ENCODE results near the gene DPP9. TPM values are rescaled to one million over a fixed set of nuclear protein-coding genes. Genes with fewer than 3 reads are reported as not detected.

The DPP9 gene
- total RNA-seq, 2 experiments from 2014 or later, result 91.7 TPM

DNA sequence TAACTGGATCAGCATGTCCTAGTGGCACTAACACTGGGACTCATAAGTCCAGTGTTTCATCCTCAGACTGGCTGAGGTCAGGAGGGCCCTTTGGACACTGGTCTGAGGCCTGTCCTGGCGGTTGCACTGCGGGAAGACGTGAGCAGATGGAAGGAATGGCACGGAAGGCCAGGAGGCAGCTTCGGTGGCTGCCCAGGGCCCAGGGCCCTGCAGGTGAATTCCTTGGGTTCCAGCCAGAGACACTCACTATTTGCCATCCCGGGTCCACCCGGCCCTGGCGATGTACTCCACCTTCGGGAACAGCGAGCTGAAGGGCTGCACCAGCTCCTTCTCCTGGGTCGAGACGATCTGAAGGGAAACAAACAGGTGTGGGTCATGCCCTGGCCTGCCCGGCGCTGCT lies 26.3 kb downstream of the DPP9 start:
- no peak overlapping the region for H3K4me3 Mint-ChIP-seq
- POLR2A ChIA-PET, result no interaction called here
- H3K36me3 Mint-ChIP-seq, result peaks cover 17% of the 10 kb centered on the region
- DNase-seq (no peak), ATAC-seq (ENCODE audit: low read depth) (no peak)
- peaks cover 1% of the 10 kb centered on the region for H3K4me1 Mint-ChIP-seq
- H3K27ac Mint-ChIP-seq, result no peak overlapping the region
- H3K27me3 Mint-ChIP-seq, result no peaks in the 10 kb centered on the region
- no peaks in the 10 kb centered on the region for H3K9me3 Mint-ChIP-seq

DNA sequence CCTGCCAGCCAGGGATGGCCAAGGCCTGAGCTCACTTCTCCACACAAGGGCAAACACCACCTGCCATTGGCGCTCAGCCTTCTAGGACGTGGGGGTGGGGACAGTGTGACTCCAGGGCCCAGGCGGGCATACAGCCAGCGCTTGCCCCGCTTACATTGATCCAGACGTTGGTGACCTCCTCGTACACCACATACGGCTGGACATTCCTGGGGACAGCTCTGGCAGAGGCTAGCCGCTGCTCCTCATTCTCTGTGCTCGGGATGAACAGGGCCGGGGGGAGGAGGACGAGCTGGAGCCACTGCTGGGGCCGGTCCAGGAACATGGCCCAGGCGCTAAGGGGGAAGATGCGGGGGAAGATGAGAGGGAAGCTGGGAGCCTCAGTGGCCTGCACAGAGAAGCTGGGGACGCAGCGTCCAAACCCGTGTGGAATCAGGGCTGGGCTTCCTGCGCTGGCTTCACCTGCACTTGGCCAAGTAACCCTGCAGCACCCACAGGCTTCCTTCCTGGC lies 28.4 kb downstream of the DPP9 start:
- POLR2A ChIA-PET, result no interaction called here
- Mint-ChIP-seq H3K27me3 (no peaks in the 10 kb centered on the region), H3K9me3 (no peaks in the 10 kb centered on the region), H3K4me1 (peaks cover 1% of the 10 kb centered on the region), H3K27ac (no peak overlapping the region), H3K36me3 (peaks cover 16% of the 10 kb centered on the region), H3K4me3 (no peak overlapping the region)
- ATAC-seq (ENCODE audit: low read depth) (no peak), DNase-seq (no peak)

DNA sequence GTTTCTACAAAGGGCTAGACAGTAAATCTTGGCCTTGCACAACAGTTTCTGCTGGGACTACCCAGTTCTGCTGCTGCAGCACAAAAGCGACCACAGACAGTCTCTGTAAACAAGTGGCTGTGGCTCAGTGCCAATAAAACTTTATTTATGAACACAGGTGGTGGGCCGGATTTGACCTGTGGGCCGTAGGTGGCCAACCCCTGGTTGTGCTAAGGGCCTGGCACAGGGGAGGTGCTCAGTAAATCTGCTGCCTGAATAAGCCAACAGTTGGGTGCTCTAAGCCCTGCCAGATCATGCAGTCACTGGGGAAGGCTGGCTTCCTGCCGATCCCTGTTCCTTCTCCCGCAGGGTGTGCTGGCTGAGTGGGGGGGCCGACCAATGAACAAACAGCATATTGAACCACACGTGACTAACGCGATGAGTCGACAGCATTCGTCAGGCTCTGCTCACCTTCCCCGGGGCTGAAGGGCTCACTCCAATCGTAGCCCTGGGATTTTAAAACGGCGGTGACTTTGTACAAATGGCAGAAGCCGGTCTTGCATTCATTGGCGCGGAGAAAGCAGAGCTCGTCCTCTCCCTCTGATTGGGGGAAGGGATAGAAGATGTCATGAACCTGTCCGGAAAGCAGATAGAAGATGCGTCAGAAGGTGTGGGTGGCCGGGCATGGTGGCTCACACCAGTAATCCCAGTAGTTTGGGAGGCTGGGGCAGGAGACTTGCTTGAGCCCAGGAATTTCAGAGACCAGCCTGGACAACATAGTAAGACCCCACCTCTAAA lies 29.2 kb downstream of the DPP9 start:
- ATAC-seq (ENCODE audit: low read depth), result no peak
- DNase-seq, result no peak
- POLR2A ChIA-PET, result no interaction called here
- no peak overlapping the region for H3K27ac Mint-ChIP-seq
- H3K36me3 Mint-ChIP-seq, result peaks cover 16% of the 10 kb centered on the region
- H3K4me3 Mint-ChIP-seq, result no peak overlapping the region
- H3K4me1 Mint-ChIP-seq, result peaks cover 1% of the 10 kb centered on the region
- no peaks in the 10 kb centered on the region for H3K9me3 Mint-ChIP-seq
- no peaks in the 10 kb centered on the region for H3K27me3 Mint-ChIP-seq

DNA sequence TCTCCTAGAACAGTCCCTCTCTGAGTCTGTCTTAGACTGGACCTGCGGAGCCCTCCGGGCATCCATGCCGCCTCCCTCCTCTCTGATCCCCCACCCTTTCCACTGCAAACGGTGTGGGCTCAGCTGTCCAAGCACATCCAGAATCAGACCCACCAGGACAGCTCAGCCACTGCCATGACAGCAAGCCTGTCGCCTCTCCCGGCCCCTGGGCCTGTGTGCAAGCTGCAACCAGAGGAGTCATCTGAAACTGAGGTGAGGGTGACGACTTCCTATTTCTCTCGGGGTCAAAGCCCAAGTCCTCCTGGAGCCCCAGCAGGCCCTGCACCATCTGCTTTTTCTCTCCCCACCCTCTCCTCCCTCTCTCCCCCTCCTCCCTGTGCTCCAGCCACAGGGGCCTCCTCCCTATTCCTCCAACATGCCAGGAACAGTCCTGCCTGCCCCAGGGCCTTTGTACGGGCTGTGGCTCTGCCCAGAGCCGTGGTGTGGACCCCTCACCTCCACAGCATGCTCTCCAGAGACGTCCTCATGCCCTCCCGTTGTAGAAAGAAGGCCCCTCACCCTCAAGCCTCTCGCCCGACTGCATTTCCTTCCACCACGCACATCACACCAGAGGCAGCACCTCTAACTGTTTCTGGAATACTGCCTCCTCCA lies 30.0 kb downstream of the DPP9 start:
- Mint-ChIP-seq H3K9me3 (no peaks in the 10 kb centered on the region), H3K4me3 (no peak overlapping the region), H3K4me1 (peaks cover 1% of the 10 kb centered on the region), H3K36me3 (peaks cover 16% of the 10 kb centered on the region), H3K27ac (no peak overlapping the region), H3K27me3 (no peaks in the 10 kb centered on the region)
- POLR2A ChIA-PET, result no interaction called here
- no peak for DNase-seq
- no peak for ATAC-seq (ENCODE audit: low read depth)

DNA sequence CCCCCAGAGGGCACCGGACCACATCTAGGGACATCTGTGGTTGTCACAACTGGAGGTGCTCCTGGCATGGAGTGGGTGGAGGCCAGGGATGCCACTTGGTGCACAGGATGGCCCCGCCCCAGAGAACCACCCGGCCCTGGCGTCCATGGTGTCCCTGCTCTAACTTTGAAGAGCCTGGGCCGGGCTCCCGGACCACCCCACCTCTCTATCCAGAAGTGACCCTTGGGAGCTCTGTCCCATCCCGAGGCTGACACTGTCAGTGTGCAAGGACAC lies 30.6 kb downstream of the DPP9 start:
- DNase-seq, result no peak
- Mint-ChIP-seq H3K36me3 (peaks cover 16% of the 10 kb centered on the region), H3K27ac (no peak overlapping the region), H3K9me3 (no peaks in the 10 kb centered on the region), H3K4me3 (no peak overlapping the region), H3K4me1 (peaks cover 1% of the 10 kb centered on the region), H3K27me3 (no peaks in the 10 kb centered on the region)
- no peak for ATAC-seq (ENCODE audit: low read depth)
- POLR2A ChIA-PET, result no interaction called here

DNA sequence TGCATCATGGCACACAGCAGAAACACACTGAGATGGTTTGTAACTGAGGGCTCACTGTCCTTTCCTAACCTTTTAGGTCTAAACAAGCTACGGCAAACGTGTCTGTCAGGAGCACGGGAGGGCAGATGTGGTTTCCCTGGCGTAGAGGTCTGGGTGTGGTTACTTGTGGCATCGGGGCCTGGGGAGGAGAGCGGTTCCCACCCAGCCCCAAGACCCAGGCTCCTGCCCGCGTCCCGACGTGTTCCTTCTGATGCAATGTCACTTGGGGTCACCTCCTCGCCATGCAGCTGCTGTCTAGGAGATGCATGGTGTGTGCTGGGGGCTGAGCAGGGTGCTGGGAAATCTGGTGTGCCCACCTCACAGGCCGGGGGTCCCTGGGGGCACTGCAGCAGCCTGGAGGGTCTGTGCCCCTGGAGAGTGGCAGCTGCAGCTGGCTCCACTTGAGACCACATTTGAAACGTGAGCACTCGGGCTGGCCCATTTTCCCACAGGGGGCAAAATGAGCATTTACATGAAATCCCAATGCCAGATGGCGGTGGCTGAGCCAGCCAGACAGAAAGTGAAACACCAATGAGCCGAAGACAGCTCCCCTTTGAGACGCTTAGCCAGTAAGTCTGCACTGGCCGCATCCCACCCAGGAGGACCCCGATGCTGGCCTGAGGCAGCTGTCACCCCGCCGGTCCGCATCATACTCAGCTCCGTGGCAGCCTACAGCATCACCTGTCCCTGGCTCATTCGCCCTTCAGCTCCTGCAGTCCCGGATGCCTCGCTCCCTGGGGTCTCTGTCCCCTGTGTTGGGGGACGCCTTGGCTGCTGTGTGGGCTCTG lies 31.2 kb downstream of the DPP9 start:
- no peak overlapping the region for H3K27ac Mint-ChIP-seq
- peaks cover 16% of the 10 kb centered on the region for H3K36me3 Mint-ChIP-seq

DNA sequence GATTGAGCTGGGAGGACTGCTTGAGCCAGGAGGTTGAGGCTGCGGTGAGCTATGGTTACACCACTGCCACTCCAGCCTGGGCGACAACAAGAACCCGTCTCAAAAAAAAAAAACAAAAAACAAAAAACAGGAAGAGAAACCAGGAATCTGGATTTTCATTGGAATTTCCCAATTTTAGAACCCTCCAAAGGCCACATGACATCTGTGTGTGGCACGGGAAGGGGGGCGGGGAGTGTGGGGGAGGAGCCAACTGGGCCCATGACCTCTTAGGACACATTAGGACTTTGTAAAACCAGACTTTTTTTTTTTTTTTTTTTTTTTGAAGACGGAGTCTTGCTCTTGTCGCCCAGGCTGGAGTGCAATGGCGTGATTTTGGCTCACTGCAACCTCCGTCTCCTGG lies 32.3 kb downstream of the DPP9 start:
- Mint-ChIP-seq H3K4me3 (no peak overlapping the region), H3K27ac (no peak overlapping the region), H3K4me1 (no peaks in the 10 kb centered on the region), H3K36me3 (peaks cover 18% of the 10 kb centered on the region), H3K9me3 (no peaks in the 10 kb centered on the region), H3K27me3 (no peaks in the 10 kb centered on the region)
- POLR2A ChIA-PET, result no interaction called here
- DNase-seq (no peak), ATAC-seq (ENCODE audit: low read depth) (no peak)

More for the DNA sequence above, 31.2 kb downstream of the DPP9 start:
- Mint-ChIP-seq H3K9me3 (no peaks in the 10 kb centered on the region), H3K4me1 (no peaks in the 10 kb centered on the region), H3K27me3 (no peaks in the 10 kb centered on the region), H3K4me3 (no peak overlapping the region)
- POLR2A ChIA-PET, result no interaction called here
- ATAC-seq (ENCODE audit: low read depth), result no peak
- no peak for DNase-seq

DNA sequence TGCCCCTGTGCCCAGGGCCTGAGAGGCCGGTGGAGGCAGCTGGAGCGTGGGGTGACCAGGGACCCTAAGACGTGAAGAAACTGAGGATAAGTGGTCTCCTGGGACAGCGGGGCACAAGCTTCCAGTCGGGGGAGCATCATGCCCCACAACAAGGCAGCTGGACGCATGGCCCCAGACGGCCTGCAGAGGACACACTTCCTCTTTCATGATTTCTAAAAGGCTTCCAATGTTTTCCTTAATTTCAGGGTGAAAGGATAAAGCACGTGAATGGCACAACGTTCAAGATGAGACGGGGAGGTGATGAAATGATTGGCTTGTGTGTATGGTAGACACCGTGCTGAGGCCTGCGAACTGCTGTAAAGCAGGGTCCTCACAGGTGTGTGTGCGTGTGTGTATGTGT lies 33.3 kb downstream of the DPP9 start:
- Mint-ChIP-seq H3K4me1 (no peaks in the 10 kb centered on the region), H3K36me3 (peaks cover 18% of the 10 kb centered on the region), H3K27me3 (no peaks in the 10 kb centered on the region), H3K4me3 (no peak overlapping the region), H3K27ac (no peak overlapping the region), H3K9me3 (no peaks in the 10 kb centered on the region)
- ATAC-seq (ENCODE audit: low read depth) (no peak), DNase-seq (no peak)
- POLR2A ChIA-PET, result no interaction called here

DNA sequence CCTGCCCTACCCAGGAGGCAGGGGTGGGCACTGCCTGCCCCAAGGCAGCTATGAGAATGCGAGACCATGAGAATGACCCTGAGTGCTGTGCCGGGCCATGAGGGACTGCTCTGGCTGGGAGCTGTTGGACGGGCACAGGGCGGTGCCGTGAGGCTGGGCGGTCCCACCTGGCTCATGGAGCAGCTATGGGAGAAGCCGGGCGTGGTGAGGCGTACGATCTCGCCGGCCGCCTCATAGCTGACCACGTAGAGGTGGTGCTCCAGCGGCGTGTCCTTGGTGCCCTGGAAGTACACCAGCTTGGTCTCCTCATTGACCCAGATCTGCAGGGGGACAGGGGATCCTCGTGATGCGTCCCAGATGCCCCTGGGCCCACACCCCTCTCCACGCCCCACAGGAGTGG lies 34.2 kb downstream of the DPP9 start:
- H3K4me3 Mint-ChIP-seq, result no peak overlapping the region
- no peaks in the 10 kb centered on the region for H3K27me3 Mint-ChIP-seq
- no peak overlapping the region for H3K27ac Mint-ChIP-seq
- no peak for ATAC-seq (ENCODE audit: low read depth)
- peaks cover 16% of the 10 kb centered on the region for H3K36me3 Mint-ChIP-seq
- no peaks in the 10 kb centered on the region for H3K9me3 Mint-ChIP-seq
- DNase-seq, result no peak
- no peaks in the 10 kb centered on the region for H3K4me1 Mint-ChIP-seq
- POLR2A ChIA-PET, result no interaction called here

DNA sequence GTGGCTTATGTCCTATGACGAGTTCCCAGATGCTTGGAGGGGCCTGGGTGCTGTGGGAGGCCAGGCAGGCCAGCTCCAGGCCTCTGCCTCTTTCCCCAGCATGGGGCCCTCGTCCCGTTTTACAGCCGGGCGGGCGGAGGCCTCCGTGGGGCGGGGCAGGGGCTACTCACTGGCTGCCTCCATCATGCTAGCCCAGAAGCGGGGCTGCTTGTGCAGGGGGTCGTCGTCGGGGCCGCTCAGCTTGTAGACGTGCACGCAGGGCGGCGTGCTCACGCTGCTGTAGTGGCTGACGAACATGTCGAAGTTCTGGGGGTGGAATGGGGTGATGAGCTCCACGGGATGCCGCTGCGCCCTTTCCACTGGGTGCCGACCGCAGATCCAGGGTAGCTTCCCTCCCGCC lies 35.1 kb downstream of the DPP9 start:
- Mint-ChIP-seq H3K4me3 (no peak overlapping the region), H3K4me1 (no peaks in the 10 kb centered on the region), H3K9me3 (no peaks in the 10 kb centered on the region), H3K27me3 (no peaks in the 10 kb centered on the region), H3K27ac (no peak overlapping the region), H3K36me3 (peaks cover 12% of the 10 kb centered on the region)
- ATAC-seq (ENCODE audit: low read depth), result no peak
- POLR2A ChIA-PET, result no interaction called here
- no peak for DNase-seq

DNA sequence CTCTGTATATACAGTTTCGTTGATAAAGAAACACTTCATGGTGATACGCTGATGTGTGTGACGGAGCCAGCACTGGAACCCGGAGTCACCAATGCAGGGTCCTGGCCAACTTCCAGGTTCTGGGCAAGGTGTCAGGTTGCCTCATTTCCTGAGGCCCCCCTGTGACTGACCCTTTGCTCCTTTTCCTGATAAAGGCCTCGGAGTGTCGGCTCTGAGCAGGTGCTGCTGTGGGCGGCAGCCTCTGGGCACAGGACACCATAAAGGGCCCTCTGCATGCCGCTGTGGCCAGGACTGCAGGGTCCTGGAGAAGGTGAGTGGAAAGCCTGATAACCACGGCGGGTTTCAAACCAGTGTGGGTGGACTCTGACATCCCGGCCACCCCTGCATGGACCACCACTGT lies 36.2 kb downstream of the DPP9 start:
- H3K27me3 Mint-ChIP-seq, result no peaks in the 10 kb centered on the region
- no peak for ATAC-seq (ENCODE audit: low read depth)
- DNase-seq, result no peak
- no peak overlapping the region for H3K4me3 Mint-ChIP-seq
- H3K9me3 Mint-ChIP-seq, result no peaks in the 10 kb centered on the region
- POLR2A ChIA-PET, result no interaction called here
- H3K4me1 Mint-ChIP-seq, result no peaks in the 10 kb centered on the region
- no peak overlapping the region for H3K27ac Mint-ChIP-seq
- peaks cover 6% of the 10 kb centered on the region for H3K36me3 Mint-ChIP-seq

DNA sequence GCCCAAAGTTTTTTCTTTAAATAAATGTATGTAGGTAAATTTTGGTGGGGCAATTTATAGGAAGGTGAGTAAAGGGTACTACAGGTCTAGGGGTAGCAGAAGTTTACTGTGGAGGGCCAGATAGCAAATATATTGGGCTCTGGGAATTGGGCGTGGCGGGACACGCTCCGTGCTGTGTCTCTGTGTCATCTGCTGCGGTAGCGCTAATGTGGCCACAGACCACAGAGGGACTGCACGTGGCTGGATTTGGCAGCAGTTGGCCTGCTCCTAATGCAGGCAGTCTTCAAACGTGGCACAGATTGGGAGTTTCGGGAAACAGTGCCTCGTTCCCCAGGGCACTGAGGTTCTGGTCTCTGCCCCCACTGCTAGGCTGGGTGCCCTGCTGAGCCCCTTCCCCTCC lies 36.9 kb downstream of the DPP9 start:
- no peaks in the 10 kb centered on the region for H3K27me3 Mint-ChIP-seq
- no peaks in the 10 kb centered on the region for H3K9me3 Mint-ChIP-seq
- no peak for ATAC-seq (ENCODE audit: low read depth)
- POLR2A ChIA-PET, result no interaction called here
- H3K4me1 Mint-ChIP-seq, result no peaks in the 10 kb centered on the region
- peaks cover 6% of the 10 kb centered on the region for H3K36me3 Mint-ChIP-seq
- H3K4me3 Mint-ChIP-seq, result no peak overlapping the region
- H3K27ac Mint-ChIP-seq, result no peak overlapping the region
- DNase-seq, result no peak

DNA sequence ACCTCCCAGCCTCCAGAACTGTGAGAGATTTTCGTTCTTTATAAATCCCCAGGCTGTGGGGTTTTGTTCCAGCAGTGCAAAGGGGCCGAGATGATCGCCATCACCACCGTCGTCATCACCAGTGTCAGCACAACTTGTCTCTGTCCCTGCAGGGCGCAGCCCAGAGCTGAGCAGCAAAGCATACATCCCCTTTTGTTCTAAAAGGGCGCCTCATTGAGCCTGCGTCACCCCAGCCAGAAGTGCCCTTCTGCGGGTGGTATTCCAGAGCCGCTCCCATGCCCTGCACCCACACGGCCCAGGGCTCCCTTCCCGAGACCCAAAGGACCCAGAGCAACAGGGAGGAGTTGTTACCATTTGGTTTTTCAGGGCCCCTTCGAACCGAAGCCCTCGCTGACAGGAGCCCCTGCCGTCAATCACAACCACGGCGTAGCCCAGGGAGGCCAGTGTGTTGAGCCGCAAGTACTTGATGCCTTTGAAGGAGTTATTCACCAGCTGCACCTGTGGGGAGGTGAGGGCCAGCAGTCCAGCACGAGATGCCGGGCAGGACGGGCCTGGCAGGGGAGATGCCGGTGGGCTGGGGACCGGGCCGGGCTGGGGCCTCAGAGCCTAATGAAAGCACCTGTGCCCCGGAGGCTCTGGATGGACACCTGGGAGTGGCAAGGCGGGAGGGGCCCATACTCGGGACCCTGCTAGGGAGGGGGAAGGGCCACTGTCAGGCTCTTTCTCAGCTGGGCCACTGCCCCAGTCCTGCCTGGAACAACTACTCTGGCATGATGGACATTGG lies 39.1 kb downstream of the DPP9 start:
- peaks cover 5% of the 10 kb centered on the region for H3K36me3 Mint-ChIP-seq
- ATAC-seq (ENCODE audit: low read depth), result no peak
- DNase-seq, result no peak
- H3K27ac Mint-ChIP-seq, result no peak overlapping the region
- H3K9me3 Mint-ChIP-seq, result no peaks in the 10 kb centered on the region
- H3K27me3 Mint-ChIP-seq, result no peaks in the 10 kb centered on the region
- H3K4me1 Mint-ChIP-seq, result no peaks in the 10 kb centered on the region
- H3K4me3 Mint-ChIP-seq, result no peak overlapping the region
- POLR2A ChIA-PET, result no interaction called here
